A673 (cell line): ENCODE results near the gene TLR8. TPM values are rescaled to one million over a fixed set of nuclear protein-coding genes. Genes with fewer than 3 reads are reported as not detected.

Experiments
- BruUV-seq: library from RNA; stranded (reverse); fragments of 400-500 nt; replicated peaks from 2 replicates; lab custom pipeline; 2021; lab: Mats Ljungman, UMichigan
- CTCF ChIA-PET: fragments of 300-600 bp; sonication (Branson Sonifier 250); formaldehyde crosslinking; loops from one replicate; lab custom pipeline; 2022; ENCODE audit warnings: antibody characterized with exemption; lab: Charles Lee
- POLR2A ChIA-PET: fragments of 300-600 bp; sonication (Branson Sonifier 250); formaldehyde crosslinking; loops from one replicate; lab custom pipeline; 2022; ENCODE audit warnings: antibody characterized with exemption; ENCODE audit not compliant: low non-redundant PET; lab: Charles Lee
- DNase-seq: peaks from one replicate; pipeline ENCODE4 v3.0.0-alpha.2; 2015; ENCODE audit warnings: low spot score
- H3K27ac ChIP-seq: fragments of 200-600 bp; sonication (generic); 2 replicates; pipeline ENCODE4 v1.5.1; 2016; ENCODE audit warnings: mixed run types, low read depth, mild to moderate bottlenecking, mixed read lengths, antibody characterized with exemption, low read length; ENCODE audit not compliant: poor library complexity, severe bottlenecking
- H3K27me3 ChIP-seq: fragments of 200-600 bp; sonication (generic); replicated peaks from 2 replicates; pipeline ENCODE4 v1.6.1; 2017; ENCODE audit warnings: mixed run types, low read depth, mild to moderate bottlenecking, mixed read lengths, antibody characterized with exemption, low read length; ENCODE audit not compliant: insufficient read depth, poor library complexity
- H3K36me3 ChIP-seq: fragments of 200-600 bp; sonication (generic); 2 replicates; pipeline ENCODE4 v1.6.1; 2016; ENCODE audit warnings: mixed run types, mild to moderate bottlenecking, mixed read lengths, antibody characterized with exemption, low read length; ENCODE audit not compliant: insufficient read depth, poor library complexity, severe bottlenecking
- H3K4me1 ChIP-seq: fragments of 200-600 bp; sonication (generic); 2 replicates; pipeline ENCODE4 v1.6.1; 2017; ENCODE audit warnings: mixed run types, mild to moderate bottlenecking, mixed read lengths, antibody characterized with exemption, low read length; ENCODE audit not compliant: insufficient read depth, poor library complexity, severe bottlenecking
- H3K4me3 ChIP-seq: fragments of 200-600 bp; sonication (generic); 2 replicates; pipeline ENCODE4 v1.5.1; 2016; ENCODE audit warnings: low read depth, mixed run types, mild to moderate bottlenecking, mixed read lengths, low read length; ENCODE audit not compliant: poor library complexity, severe bottlenecking
- H3K9me3 ChIP-seq: fragments of 200-600 bp; sonication (generic); 2 replicates; pipeline ENCODE4 v1.6.1; 2016; ENCODE audit warnings: mixed run types, low read depth, mild to moderate bottlenecking, mixed read lengths, antibody characterized with exemption, low read length; ENCODE audit not compliant: poor library complexity, severe bottlenecking
- EZH2 ChIP-seq: fragments of 200-600 bp; sonication (generic); IDR thresholded peaks from 2 replicates; pipeline ENCODE4 v1.6.1; 2017; ENCODE audit warnings: borderline replicate concordance, low read depth, mild to moderate bottlenecking, mixed read lengths, antibody characterized with exemption, low read length; ENCODE audit not compliant: poor library complexity, severe bottlenecking
- intact Hi-C: fragments of 100-400 bp; cut with micrococcal nuclease; formaldehyde crosslinking; loops from one replicate; pipeline ENCODE4 v1.10.0; 2022; ENCODE audit not compliant: unreplicated experiment
- total RNA-seq: library from RNA; stranded (reverse); gene quantifications from 2 replicates; pipeline ENCODE4 v1.2.3, GENCODE V29; 2021
- TF ChIP-seq, protein P1 (sequence below): fragments of 300-800, 200-600 bp; sonication (generic); conservative IDR thresholded peaks from 2 replicates; pipeline ENCODE4 v1.5.1; 2017; ENCODE audit warnings: low read depth, mild to moderate bottlenecking, antibody characterized with exemption, low read length, moderate library complexity, mixed read lengths

TLR8 gene
- total RNA-seq, 1 experiment from 2014 or later, result not detected

DNA sequence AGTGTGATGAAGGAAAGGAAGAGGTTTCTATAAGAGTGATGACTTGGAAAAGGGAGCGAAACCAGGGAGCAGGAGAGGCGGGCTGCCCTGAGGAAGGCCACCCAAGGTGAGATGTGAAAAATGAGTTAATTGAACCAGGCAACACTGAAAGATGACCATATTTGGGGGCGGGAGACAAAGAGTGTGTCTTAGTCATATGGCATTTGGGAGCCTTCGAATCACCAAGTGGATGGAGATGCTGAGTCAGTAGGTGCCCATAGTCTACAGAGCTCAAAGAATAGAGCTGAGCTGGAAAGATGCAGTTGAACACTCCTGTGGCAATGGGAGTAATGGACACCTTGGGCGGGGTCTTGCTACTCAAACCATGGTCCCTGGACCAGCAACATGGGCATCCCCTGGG, 8.3 kb upstream of the TLR8 start:
- Histone ChIP-seq H3K4me3 (no peak overlapping the region), H3K9me3 (no peaks in the 10 kb centered on the region), H3K4me1 (no peaks in the 10 kb centered on the region), H3K27ac (no peak overlapping the region), H3K36me3 (no peaks in the 10 kb centered on the region), H3K27me3 (no peaks in the 10 kb centered on the region)
- no TSS peak for BruUV-seq
- CTCF ChIA-PET, result no interaction called here
- DNase-seq, result no peak
- intact Hi-C loops, result no loop called here
- POLR2A ChIA-PET, result no interaction called here
- TF ChIP-seq, protein P1, sequence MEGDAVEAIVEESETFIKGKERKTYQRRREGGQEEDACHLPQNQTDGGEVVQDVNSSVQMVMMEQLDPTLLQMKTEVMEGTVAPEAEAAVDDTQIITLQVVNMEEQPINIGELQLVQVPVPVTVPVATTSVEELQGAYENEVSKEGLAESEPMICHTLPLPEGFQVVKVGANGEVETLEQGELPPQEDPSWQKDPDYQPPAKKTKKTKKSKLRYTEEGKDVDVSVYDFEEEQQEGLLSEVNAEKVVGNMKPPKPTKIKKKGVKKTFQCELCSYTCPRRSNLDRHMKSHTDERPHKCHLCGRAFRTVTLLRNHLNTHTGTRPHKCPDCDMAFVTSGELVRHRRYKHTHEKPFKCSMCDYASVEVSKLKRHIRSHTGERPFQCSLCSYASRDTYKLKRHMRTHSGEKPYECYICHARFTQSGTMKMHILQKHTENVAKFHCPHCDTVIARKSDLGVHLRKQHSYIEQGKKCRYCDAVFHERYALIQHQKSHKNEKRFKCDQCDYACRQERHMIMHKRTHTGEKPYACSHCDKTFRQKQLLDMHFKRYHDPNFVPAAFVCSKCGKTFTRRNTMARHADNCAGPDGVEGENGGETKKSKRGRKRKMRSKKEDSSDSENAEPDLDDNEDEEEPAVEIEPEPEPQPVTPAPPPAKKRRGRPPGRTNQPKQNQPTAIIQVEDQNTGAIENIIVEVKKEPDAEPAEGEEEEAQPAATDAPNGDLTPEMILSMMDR, result no peak
- no peak for TF ChIP-seq EZH2

DNA sequence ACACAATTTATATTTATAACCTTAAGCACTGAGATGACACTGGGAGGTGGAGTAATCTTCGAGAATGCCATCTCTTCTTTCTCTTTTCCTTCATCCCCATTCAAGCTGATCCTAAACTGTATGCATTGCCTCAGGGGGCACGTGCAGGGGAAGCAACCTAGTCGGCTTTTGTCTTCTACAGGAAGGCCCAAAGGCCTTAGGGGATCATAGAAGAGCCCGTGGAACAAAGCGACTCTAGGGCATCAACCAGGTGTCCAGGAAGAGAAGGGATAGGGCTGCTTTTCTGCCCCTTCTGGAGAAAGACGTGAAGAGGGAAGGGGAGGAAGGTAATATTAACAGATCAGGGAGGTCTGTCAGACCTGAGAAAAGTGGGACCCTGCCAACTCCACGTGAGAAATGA, 6.9 kb upstream of the TLR8 start:
- ChIA-PET POLR2A (no interaction called here), CTCF (interaction anchor here (0.7 to 1.0 kb wide), 2 partner anchors 9 to 795 kb away, joined by 3 to 5 read pairs; no protein-coding TSS in a partner anchor)
- Histone ChIP-seq H3K9me3 (no peaks in the 10 kb centered on the region), H3K4me1 (no peaks in the 10 kb centered on the region), H3K36me3 (no peaks in the 10 kb centered on the region), H3K27ac (no peak overlapping the region), H3K27me3 (no peaks in the 10 kb centered on the region), H3K4me3 (no peak overlapping the region)
- intact Hi-C loops, result no loop called here
- no TSS peak for BruUV-seq
- TF ChIP-seq, protein P1, result no peak
- TF ChIP-seq EZH2, result no peak
- no peak for DNase-seq

DNA sequence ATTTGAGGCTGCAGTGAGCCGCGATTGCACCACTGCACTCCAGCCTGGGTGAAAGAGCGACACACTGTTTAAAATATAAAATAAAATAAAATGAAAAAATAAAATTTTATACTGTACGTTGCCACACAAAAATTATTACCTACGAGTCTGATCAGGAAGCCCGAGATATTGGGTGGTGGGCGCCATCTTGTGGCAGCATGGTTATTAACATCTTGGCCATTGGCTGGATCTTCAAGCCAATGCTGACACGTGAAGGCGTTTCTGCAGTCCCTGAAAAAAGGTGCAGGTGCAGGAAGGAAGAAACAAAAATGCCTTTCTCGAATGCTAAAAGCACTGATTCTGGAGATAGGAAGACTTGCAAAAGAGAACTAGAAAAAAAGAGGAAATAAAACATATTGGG, 4.9 kb upstream of the TLR8 start:
- intact Hi-C loops, result loop anchor here (2.0 kb wide), 1 partner anchor 199 kb away; no protein-coding TSS in a partner anchor
- POLR2A ChIA-PET, result no interaction called here
- H3K4me3 ChIP-seq, result no peak overlapping the region
- no peaks in the 10 kb centered on the region for H3K36me3 ChIP-seq
- H3K9me3 ChIP-seq, result no peaks in the 10 kb centered on the region
- peak; percentile 56 for DNase-seq
- no peaks in the 10 kb centered on the region for H3K27me3 ChIP-seq
- no peaks in the 10 kb centered on the region for H3K4me1 ChIP-seq
- CTCF ChIA-PET, result interaction anchor here (0.6 to 1.5 kb wide), 2 partner anchors 87 to 614 kb away, joined by 3 to 7 read pairs; no protein-coding TSS in a partner anchor
- TF ChIP-seq EZH2, result no peak
- TF ChIP-seq, protein P1, result peak; percentile 80
- H3K27ac ChIP-seq, result no peak overlapping the region
- BruUV-seq, result no TSS peak
